GM19468 (cell line): ENCODE results near the gene CCDC88C.
A peak's percentile ranks its signal among the peaks of the same experiment; 100 is the strongest.

Experiments
- ATAC-seq: cut with Tn5 transposase; IDR thresholded peaks from one replicate; pipeline ENCODE4 v1.9.1; 2021; ENCODE audit warnings: mild to moderate bottlenecking, moderate library complexity, moderate number of reproducible peaks; ENCODE audit not compliant: unreplicated experiment; ENCODE audit errors: extremely low read depth

Gene CCDC88C

DNA sequence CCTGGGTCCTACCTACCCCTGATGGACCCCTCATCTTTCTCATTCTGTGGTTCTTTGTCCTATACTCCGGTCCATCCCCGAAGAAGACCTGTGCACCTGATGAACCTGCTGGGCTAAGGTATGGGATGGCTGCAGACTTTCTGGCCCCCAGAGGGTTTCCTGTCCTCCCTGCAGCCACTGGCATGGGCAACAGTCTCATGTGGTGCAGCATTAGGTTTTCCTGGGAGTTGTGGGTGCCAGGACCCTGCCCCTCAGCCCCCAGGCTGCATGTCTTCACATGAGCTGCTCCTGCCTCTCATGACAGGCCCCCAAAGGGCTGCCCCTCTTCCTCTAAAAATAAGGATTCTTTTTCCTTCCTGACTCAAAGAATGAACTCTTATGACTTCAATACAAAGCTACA, 100.9 kb downstream of the CCDC88C start:
- ATAC-seq = no peak

DNA sequence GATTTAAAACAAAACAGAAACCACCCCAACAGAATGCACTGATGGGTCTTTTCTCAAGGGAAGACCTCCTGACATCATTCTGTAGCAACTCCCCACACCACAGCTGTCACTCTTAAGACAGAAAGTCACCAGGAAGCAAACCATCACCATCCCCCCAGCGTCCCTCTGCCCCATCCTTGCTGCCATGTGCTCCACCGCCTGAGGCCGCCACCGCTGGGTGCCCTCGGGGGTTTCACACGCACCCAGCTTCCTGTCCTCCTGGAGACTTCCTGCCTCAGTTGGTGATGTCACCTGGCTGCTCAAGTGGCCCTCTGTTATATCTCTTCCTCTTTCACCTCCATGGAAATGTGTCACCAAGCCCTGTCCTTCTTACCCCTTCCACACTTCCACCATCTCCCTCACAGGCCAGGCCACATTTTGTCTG, 101.8 kb downstream of the CCDC88C start:
- ATAC-seq = peak; percentile 64

GRCh38 chr14:91313852-91314251, 103.8 kb downstream of the CCDC88C start:
- no peak for ATAC-seq

DNA sequence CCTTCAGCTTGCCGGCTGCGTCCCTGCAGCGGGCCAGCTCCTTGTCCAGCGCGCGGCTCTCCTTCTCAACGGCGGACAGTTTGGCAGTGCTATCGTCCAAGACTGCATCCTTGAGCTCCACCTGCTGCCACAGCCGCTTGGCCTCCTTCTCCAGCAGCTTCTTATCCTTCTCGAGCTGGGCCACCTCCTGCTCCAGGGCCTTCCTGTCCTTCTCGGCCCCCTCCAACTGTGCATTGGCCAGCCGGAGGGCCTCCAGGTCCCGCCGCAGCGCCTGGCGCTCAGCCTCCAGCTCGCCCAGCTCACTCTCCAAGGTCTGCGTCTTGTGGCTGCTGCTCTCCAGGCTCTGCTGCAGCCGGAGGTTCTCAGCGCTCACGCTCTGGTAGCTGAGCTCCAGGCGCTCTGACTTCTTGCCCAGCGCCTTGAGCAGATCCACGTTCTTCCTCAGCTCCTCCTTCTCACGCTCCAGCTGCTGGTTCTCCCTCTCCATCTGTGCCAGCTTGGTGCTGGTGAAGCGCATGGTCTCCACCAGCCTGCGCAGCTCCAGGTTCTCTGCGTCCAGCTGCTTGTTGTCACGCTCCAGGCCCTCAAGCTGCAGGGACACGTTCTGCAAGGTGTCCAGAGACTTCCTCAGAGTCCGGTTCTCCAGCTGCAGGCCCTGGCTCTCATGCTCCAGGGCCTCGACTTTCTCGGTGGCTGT, 104.3 kb downstream of the CCDC88C start:
- ATAC-seq = no peak

GRCh38 chr14:91311284-91311662, 106.3 kb downstream of the CCDC88C start:
- ATAC-seq = no peak

- ATAC-seq = no peak
Observed at GRCh38 chr14:91310606-91311283, 106.9 kb downstream of the CCDC88C start.

GRCh38 chr14:91309756-91310280, 107.8 kb downstream of the CCDC88C start:
- ATAC-seq = no peak

- ATAC-seq = no peak
Observed at GRCh38 chr14:91308337-91308736, 109.3 kb downstream of the CCDC88C start.

DNA sequence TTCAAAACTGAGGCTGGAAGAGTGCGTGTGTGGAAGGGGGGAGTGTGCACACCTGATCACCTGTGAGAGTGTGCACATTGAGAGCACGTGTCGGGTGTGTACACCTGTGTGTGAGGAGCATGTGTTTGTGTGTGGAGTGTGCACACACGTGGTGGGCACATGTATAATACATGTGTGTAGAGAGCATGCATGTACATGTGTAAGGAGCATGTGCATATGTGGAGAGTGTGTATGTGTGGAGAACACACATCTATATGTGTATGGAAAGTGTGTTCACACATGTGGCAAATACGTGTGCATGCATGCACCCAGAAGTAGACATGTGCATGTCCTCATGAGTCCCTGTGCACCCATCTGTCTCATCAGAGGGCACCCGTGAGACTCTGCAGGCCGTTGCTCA, 110.0 kb downstream of the CCDC88C start:
- ATAC-seq = no peak

DNA sequence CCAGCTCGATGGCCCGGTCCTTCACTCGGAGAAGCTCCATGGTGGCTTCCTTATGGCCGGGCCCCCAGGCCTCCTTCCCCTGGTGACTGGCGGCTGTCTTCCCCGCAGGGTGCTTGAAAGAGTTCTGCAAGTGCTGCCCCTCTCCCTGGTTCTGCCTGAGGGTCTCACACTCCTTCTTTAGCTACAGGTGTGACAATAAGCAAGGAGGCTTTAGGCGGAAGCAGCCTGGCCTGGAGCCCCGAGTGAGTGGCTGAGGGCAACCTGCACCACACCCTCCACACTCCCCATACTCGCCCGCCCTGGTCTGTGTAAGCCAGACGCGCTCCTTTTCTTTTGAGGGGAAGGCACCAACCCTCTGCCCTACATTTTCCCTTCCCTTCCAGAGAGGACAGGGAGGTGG, 110.6 kb downstream of the CCDC88C start:
- ATAC-seq = no peak

DNA sequence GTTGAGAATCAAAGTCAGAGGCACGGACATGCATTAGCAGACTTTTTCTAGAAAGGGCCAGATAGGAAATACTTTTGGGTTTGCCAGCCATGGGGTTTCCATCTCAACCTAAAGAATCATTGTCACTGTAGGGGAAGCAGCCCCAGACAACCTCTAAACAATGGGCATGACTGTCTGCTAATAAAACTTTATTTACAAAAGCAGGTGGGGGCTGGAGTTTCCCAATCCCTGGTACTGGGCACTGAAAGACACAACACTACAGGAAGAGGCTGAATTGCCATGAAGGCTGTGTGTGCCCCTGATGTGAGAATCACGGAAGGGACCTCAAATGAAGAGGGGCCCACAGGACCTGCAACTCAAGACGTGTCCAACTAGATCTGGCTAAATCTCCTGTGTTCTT, 111.1 kb downstream of the CCDC88C start:
- ATAC-seq = no peak

DNA sequence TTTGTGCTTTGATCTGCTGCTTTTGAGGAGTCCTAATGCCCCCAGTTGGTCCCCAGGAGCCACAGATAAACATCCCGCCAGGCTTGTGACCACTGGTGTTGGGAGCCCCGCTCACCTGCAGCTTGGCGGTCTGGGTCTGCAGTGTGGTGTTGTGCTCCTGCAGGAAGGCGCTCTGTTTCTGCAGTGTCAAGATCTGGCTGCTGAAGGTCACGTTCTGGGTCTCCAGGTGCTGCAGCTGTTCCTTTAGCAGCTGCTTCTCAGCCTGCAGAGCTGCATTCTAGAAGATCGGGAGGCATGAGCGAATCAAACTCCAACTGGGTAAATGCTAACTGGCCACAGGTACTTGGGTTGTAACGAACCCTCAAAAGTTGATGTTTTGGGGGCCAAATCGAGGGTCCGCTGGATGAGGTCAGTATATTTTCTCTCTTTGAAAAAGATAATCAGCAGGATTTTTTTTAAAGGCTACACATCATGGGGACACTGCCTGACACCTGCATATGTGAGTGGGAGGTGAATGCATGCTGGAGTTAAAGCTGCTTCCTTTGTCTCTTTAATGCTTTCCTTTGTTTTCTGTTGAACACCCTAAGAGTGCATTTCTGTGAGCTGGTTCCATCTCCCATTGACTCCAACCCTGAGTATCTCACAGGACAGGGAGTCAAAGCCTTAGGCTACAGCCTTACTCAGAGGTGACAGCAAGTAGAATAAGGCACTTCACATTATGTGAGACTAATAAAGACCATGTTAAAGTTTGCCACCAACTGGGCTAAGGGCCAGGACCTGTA, 111.8 kb downstream of the CCDC88C start:
- ATAC-seq = no peak

DNA sequence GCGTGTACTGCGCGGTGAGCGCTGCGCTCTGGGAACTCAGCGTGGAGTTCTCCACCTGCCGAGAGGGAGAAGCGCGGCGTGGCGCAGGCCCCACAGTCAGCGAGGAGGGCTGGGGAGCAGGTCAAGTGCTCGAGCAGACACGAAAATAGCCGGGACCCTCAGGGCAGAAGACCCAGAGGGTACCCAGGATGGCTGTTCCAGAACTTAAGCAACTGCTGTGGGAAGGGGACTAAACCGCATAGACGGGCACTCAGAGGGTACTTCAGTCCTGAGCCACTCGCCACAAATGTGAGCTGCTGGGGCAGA, 113.7 kb downstream of the CCDC88C start:
- ATAC-seq = no peak

DNA sequence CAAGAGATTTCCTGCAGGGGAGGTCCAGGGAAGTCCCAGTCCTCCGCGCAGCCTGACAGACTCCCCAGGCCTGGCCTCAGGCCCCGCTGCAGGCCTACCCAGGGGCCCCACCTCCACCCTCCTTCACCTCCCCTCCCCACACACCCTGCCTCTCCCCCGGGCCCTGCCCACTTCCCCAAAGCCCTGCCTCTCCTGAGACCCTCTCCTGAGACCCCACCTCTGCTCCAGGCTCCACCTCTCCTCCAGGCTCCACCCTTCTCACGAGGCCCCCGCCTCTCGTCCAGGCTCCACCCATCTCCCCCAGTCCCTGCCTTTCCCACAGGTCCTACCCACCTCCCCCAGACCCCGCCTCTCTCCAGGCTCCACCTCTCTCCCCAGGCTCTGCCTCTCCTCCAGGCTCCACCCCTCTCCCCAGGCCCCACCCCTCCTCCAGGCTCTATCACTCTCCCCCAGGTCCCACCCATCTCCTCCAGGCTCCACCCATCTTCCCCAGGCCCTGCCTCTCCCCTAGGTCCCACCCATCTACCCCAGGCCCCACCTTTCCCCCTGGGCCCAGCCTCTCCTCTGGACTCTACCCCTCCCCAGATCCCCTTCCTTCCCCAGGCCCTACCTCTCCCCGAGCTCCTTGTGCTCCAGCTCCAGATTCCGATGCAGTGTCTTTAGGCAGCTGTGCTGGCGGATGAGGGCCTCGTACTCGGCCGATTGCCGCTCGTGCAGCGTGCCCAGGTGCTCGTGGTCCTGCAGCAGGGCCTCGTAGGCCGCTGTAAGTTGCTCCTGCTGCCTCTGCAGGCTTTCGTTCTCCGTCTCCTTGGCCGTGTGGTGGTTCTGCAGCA, 114.3 kb downstream of the CCDC88C start:
- ATAC-seq = no peak

- no peak for ATAC-seq
Observed at GRCh38 chr14:91302391-91302790, 115.2 kb downstream of the CCDC88C start.

DNA sequence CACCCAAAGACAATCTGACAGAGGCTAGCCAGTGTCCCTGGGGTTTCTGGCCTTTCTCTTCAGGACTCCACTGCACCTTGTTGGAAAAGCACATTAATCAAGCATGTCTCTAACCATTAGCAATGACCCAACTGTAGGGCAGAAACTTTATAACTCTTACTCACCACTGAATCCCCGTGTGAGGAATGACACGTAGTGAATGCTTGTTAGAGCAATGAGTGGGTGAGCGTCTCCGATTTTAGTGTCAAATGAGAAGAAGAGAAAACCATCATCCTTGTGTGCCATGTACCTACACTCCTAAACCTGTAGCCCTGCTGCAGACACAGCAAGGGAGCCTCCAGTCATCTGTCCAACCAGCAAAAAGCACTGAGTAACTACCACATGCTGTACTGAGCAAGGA, 116.7 kb downstream of the CCDC88C start:
- ATAC-seq = no peak

- ATAC-seq = no peak
Observed at GRCh38 chr14:91300283-91300895, 117.2 kb downstream of the CCDC88C start.

DNA sequence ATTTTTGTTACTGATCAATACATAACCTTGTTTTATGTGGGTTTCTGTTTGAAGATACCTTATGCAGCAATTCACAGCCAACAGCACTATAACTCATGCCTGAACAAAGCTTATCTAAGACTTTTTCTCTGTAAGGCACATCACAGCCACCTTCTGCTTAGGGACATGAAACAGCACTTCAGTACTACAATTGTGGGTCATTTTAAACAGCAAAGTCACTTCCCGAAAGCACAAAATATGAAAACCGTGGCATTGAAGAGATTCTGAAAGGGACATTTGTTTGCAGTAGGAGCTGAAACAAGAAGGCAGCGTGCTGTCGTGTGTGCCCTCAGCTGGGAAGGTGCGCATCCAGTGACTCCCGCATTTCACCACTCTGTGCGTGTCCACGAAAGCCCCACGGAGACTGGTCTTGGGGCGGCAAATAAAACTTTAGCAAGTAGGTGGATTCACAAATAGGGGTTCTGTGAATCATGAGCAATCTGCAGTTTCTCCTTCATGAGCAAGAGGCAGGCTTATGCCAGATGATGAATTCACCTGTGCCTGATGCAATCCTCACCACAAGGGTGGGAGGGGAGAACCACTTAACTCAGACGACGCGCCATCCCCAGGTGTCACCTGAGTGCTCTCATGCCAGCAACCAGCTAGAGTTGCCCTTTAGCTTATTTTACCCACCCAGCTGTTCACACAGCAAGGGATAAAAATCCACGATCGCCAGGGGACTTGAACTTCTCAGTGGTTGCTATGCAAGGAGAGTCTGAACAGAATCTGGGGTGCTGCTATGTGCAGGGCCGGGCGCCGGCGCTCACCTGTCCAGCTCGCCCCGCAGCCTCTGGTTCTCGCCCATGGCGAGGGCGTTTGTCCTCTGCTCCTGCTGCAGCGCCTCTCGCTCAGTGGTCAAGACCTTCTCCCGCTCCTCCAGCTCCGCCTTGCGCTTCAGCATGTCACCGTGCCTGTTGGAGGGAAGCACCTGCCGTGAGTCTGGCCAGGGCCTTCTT, 118.2 kb downstream of the CCDC88C start:
- no peak for ATAC-seq

GRCh38 chr14:91298576-91298975, 119.0 kb downstream of the CCDC88C start:
- ATAC-seq = no peak
